ENCODE measurements around the gene SNX20. TPM values are rescaled to one million over a fixed set of nuclear protein-coding genes. Genes with fewer than 3 reads are reported as not detected.

Gene SNX20
- total RNA-seq, 2 experiments from 2014 or later, result 94.7 to 97.7 TPM

DNA sequence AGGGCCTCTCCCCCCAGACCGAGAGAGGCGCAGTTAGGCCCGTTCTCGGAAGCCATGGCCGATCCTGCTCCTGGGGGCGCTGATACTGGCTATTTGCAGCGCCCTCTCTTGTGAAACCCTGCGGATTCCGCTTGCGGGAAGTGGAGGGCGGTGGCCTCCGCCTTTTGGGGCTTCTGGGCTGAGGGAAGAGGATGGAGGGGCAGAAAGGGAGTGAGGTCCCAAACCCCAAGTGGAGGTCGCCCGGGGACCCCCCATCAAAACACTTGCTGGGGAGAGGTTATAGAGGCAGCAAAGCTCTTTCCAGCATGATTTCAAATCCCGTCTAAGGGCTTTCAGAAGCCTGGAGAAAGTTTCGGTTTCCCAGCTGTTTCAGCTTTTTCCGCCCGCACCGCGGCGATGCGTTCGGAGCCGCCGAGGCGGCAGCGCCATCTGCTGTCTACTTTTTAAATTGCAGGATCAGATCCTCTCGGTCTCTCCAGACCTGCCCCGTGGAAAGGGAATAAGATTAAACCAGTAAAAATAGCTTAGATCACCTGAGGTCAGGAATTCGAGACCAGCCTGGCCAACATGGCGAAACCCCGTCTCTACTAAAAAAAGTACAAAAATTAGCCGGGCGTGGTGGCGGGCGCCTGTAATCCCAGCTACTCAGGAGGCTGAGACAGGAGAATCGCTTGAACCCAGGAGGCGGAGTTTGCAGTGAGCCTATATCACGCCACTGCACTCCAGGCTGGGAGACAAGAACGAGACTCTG is 15.8 kb downstream of the SNX20 start:
- H3K27me3 Mint-ChIP-seq, result no peaks in the 10 kb centered on the region
- ChIA-PET CTCF (interaction anchor here (0.6 to 17.4 kb wide), 68 partner anchors 11 to 645 kb away, joined by 3 to 288 read pairs (median 5); partner anchors contain the start of genes BRD7, CNEP1R1, CYLD and HEATR3), POLR2A (interaction anchor here (1.2 to 12.4 kb wide), 12 partner anchors 8 to 640 kb away, joined by 3 to 180 read pairs (median 6); partner anchors contain the start of genes CNEP1R1, CYLD and SNX20)
- peaks cover 37% of the 10 kb centered on the region for H3K36me3 Mint-ChIP-seq (ENCODE audit: low read depth)
- peaks cover 5% of the 10 kb centered on the region for H3K9me3 Mint-ChIP-seq
- DNase-seq, result peak; percentile 88
- peak overlapping the region; percentile 94 for H3K27ac Mint-ChIP-seq
- peaks cover 47% of the 10 kb centered on the region for H3K4me1 Mint-ChIP-seq
- H3K4me3 Mint-ChIP-seq, result peak overlapping the region; percentile 57

DNA sequence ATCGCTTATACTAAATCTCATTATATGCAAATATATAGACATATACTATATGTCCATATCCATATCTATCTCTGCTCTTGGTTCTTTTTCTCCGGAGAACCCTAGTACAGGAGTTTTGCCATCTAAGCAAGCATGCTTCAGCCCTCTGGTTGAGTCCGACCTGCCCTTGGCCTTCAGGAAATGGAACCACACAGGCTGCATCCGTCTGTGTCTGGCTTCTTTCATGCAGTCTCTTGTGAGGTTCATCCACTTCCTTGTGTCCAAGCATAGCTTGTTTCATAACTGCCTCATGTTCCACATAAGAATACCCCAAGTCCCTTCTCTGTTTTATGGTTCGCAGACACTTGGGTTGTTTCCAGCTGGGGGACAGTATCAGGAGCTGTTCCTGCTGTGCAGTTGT is 16.8 kb downstream of the SNX20 start:
- H3K36me3 Mint-ChIP-seq (ENCODE audit: low read depth), result peaks cover 29% of the 10 kb centered on the region
- ChIA-PET CTCF (interaction anchor here (0.6 to 17.4 kb wide), 12 partner anchors 16 to 810 kb away, joined by 3 to 288 read pairs (median 8); partner anchors contain the start of genes CNEP1R1 and SNX20), POLR2A (interaction anchor here (1.3 to 12.4 kb wide), 5 partner anchors 9 to 639 kb away, joined by 3 to 180 read pairs (median 5); partner anchors contain the start of genes CNEP1R1, CYLD and SNX20)
- no peak for DNase-seq
- no peak overlapping the region for H3K4me3 Mint-ChIP-seq
- peaks cover 5% of the 10 kb centered on the region for H3K9me3 Mint-ChIP-seq
- no peaks in the 10 kb centered on the region for H3K27me3 Mint-ChIP-seq
- H3K27ac Mint-ChIP-seq, result peak overlapping the region; percentile 94
- peaks cover 47% of the 10 kb centered on the region for H3K4me1 Mint-ChIP-seq

DNA sequence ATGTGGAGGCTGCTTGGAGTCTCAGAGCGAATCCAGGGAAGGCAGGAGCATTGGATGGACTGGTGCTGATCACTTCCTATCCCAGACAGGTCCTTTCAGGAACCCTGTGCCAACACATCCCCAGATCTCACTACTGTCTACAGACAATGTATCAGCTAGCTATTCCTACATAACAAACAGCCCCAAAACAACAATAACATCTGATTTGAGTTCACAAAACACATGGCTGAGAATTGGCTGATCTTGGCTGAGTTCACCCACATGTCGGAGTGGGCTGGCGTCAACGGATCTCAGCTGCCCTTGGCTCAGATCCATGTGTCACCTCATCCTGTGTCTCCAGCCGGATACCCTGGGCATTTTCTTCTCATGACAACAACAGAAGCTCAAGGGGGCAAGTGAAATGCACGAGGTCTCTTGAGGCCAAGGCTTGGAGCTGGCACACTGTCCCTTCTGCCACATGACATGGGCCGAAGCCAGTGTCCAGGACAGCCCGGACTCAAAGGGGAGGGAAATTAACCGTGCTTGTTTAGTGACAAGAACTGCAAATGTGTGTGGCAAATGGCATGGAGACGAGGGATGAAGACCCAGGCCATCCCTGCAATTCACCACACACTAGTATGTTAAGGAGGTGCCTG is 18.7 kb downstream of the SNX20 start:
- H3K4me3 Mint-ChIP-seq, result no peak overlapping the region
- ChIA-PET CTCF (interaction anchor here (1.1 to 17.4 kb wide), 6 partner anchors 9 to 637 kb away, joined by 3 to 288 read pairs (median 4); partner anchors contain the start of genes CNEP1R1 and SNX20), POLR2A (interaction anchor here (0.8 to 1.3 kb wide), 2 partner anchors 23 to 637 kb away, joined by 3 to 5 read pairs; partner anchors contain the start of gene CNEP1R1)
- no peak overlapping the region for H3K27ac Mint-ChIP-seq
- H3K9me3 Mint-ChIP-seq, result peaks cover 5% of the 10 kb centered on the region
- peaks cover 33% of the 10 kb centered on the region for H3K4me1 Mint-ChIP-seq
- no peak for DNase-seq
- H3K27me3 Mint-ChIP-seq, result no peaks in the 10 kb centered on the region
- H3K36me3 Mint-ChIP-seq (ENCODE audit: low read depth), result peaks cover 13% of the 10 kb centered on the region

DNA sequence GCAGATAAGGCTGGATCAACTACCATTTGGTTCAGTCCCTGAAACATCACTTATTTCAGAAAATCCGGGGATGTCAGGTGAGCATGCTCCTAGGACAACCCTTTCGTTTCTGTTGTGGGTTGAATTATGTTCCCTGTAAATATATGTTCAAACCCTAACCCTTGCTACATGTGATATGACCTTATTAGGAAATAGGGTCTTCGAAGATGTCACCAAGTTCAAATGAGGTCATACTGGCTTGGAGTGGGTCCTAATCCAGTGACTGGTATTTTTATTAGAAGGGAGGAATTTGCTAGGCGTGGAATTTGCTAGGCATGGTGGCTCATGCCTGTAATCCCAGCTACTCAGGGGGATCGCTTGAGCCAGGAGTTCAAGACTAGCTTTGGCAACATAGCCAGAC is 21.3 kb downstream of the SNX20 start:
- Mint-ChIP-seq H3K4me1 (peaks cover 8% of the 10 kb centered on the region), H3K9me3 (peaks cover 5% of the 10 kb centered on the region), H3K4me3 (no peak overlapping the region), H3K27me3 (no peaks in the 10 kb centered on the region), H3K27ac (no peak overlapping the region), H3K36me3 (ENCODE audit: low read depth) (peaks cover 10% of the 10 kb centered on the region)
- POLR2A ChIA-PET, result interaction anchor here (1.2 to 1.6 kb wide), 2 partner anchors 12 to 594 kb away, joined by 3 read pairs; partner anchors contain the start of gene HEATR3
- CTCF ChIA-PET, result interaction anchor here (1.0 to 17.4 kb wide), 3 partner anchors 12 to 304 kb away, joined by 3 to 288 read pairs (median 4); no protein-coding TSS in a partner anchor
- DNase-seq, result no peak

DNA sequence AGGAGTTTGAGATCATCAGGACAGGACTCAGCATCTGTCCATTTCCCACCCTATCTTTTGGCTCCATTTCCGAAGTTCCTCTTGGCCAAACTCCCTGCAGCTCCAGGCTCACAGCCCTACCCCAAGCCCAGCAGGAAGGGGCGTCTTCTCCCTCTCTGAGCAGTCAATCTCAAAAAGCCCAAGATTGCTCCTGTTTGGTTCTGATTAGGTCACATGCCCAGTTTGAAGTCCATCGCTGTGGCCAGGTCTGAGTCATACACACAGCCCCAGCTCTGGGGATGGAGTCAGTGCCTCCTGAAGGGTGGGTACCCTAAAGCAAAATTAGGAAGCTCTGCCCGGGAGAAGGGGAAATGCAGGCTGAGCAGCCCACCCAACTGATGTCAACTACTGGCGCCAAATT is 23.9 kb downstream of the SNX20 start:
- Mint-ChIP-seq H3K27ac (no peak overlapping the region), H3K9me3 (peaks cover 2% of the 10 kb centered on the region), H3K4me1 (peaks cover 2% of the 10 kb centered on the region), H3K36me3 (ENCODE audit: low read depth) (no peaks in the 10 kb centered on the region), H3K4me3 (no peak overlapping the region), H3K27me3 (no peaks in the 10 kb centered on the region)
- no peak for DNase-seq
- ChIA-PET CTCF (no interaction called here), POLR2A (no interaction called here)

DNA sequence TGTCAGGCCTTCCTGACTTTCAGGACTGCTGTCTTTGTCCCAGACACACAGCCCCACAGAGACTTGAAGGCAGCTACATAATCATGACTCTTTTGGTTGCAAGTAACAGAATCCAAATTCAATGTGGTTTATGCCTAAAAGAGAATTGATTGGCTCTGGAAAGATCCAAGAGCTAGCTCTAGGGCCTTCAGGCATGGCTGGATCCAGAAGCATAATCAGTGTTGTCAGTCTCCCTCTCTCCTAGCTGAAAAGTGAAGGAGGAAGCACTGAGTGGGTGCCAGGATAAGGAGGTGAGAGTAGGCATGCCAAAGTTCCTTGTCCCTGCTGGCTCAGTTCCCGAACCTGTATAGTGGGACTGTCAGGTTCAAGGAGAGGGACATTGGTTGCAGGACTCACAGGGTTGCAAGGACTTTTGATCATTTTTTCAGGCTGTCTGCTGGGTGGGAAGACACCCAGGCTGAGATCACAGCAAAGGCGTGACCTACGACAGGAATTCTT is 25.5 kb downstream of the SNX20 start:
- peaks cover 2% of the 10 kb centered on the region for H3K4me1 Mint-ChIP-seq
- H3K36me3 Mint-ChIP-seq (ENCODE audit: low read depth), result no peaks in the 10 kb centered on the region
- H3K4me3 Mint-ChIP-seq, result no peak overlapping the region
- CTCF ChIA-PET, result interaction anchor here (2.7 kb wide), 1 partner anchor 10 kb away, joined by 17 read pairs; no protein-coding TSS in a partner anchor
- peaks cover 2% of the 10 kb centered on the region for H3K9me3 Mint-ChIP-seq
- DNase-seq, result no peak
- no peaks in the 10 kb centered on the region for H3K27me3 Mint-ChIP-seq
- H3K27ac Mint-ChIP-seq, result no peak overlapping the region
- POLR2A ChIA-PET, result interaction anchor here (1.2 kb wide), 1 partner anchor 10 kb away, joined by 5 read pairs; no protein-coding TSS in a partner anchor

DNA sequence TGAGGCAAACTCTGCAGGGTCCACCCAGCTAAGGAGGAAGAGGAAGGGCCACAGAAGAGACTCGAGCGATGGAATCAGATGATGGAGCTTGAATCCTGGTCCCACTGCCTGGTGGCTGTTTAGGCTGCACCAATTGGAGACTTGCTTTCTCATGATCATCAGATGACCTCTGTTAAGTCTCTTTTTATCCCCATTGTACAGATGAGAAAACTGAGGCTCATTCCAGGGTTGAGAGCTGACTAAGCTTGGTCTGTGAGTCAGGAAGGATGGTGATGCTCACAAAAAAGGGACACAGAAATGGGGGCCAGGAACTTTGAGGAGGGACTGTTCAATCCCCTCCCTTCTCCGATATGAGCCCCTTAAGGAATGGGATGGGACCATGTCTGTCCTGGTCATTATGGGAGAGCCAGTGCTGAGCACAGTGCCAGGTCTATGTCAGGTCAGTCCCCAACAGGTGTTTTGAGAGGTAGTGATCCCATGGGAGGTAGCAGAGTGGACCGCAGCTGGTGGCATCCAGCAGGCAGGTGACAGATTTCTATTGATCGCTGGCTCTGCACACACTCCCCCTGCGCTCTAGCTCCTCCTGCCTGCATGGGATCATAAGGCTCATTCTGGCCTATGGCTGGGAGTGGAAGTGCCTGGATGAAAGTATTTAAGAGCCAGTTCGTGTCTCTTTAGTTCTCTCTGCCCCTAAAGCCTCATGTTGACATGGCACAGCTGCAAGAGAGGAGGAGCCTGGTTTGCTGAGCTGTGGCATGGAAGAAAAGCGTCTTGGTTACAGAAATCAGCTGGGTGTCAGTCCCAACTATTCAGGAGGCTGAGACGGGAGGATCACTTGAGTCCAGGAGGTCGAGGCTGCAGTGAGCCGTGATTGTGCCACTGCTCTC is 27.2 kb downstream of the SNX20 start:
- Mint-ChIP-seq H3K27ac (no peak overlapping the region), H3K4me1 (no peaks in the 10 kb centered on the region)
- no peak for DNase-seq

DNA sequence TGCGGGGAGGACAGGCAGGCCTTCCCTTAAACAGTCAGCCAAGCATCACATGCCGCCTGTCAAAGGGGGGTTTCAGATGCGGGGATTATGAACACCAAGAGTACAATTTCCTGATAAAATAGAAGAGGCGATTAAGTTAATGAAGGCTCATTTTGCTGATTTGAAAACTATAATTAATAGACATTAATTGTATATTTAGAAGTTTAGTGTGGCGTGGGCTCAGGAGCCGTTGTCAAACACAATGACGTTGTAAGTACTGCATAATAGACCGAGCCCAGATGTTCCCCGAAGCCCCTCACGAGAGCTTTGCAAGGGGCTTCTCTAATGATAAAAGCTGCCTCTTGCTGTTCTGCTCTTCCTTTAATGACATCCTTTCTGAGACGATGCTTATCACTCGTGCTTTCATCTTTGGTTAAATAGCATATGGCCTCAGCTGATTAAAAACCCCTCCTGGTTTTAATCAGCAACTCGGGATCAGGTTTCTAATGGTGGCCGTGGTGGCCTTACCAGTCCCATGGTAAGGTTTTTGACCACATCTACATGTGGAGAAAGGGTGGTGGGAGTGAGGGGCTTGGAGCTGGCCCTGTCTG is 28.2 kb downstream of the SNX20 start:
- POLR2A ChIA-PET, result interaction anchor here (1.3 kb wide), 1 partner anchor 12 kb away, joined by 4 read pairs; no protein-coding TSS in a partner anchor
- H3K36me3 Mint-ChIP-seq (ENCODE audit: low read depth), result no peaks in the 10 kb centered on the region

More for the DNA sequence above, 27.2 kb downstream of the SNX20 start:
- Mint-ChIP-seq H3K27me3 (no peaks in the 10 kb centered on the region), H3K9me3 (peaks cover 2% of the 10 kb centered on the region), H3K4me3 (no peak overlapping the region), H3K36me3 (ENCODE audit: low read depth) (no peaks in the 10 kb centered on the region)
- CTCF ChIA-PET, result interaction anchor here (2.6 to 2.7 kb wide), 2 partner anchors 12 to 152 kb away, joined by 9 to 17 read pairs; no protein-coding TSS in a partner anchor
- POLR2A ChIA-PET, result interaction anchor here (1.3 kb wide), 1 partner anchor 11 kb away, joined by 4 read pairs; no protein-coding TSS in a partner anchor

DNA sequence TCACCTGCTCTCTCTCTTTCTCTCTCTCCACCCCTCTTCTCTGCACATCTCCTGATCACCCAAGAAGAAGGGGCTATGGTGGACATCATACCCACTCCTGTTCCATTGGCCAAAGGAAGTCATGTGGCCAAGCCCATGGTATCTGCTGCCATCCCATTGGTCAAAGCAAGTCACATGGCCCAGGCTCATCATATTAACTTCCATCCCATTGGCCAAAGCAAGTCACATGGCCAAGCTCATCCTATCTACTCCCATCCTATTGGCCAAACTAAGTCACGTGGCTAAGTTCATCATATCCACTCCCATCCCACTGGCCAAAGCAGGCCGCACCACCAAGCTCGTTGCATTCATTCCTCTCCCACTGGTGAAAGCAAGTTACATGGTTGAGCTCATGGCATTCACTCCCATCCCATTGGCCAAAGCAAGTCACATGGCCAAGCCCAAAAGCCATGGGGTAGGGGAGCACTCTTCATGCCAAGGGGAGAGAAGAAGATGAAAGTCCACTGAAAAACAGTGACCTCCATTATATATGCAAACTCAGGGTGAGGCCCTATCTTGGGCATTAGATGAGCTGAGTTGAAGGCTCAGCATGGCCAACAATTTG is 29.2 kb downstream of the SNX20 start:
- DNase-seq, result no peak
- H3K4me1 Mint-ChIP-seq, result no peaks in the 10 kb centered on the region
- POLR2A ChIA-PET, result no interaction called here
- H3K9me3 Mint-ChIP-seq, result peaks cover 2% of the 10 kb centered on the region
- CTCF ChIA-PET, result interaction anchor here (1.0 to 2.6 kb wide), 2 partner anchors 13 to 154 kb away, joined by 7 to 9 read pairs; no protein-coding TSS in a partner anchor
- H3K27ac Mint-ChIP-seq, result no peak overlapping the region
- no peaks in the 10 kb centered on the region for H3K36me3 Mint-ChIP-seq (ENCODE audit: low read depth)
- no peak overlapping the region for H3K4me3 Mint-ChIP-seq
- no peaks in the 10 kb centered on the region for H3K27me3 Mint-ChIP-seq

More for the DNA sequence above, 28.2 kb downstream of the SNX20 start:
- DNase-seq, result no peak
- H3K4me3 Mint-ChIP-seq, result no peak overlapping the region
- no peak overlapping the region for H3K27ac Mint-ChIP-seq
- peaks cover 2% of the 10 kb centered on the region for H3K9me3 Mint-ChIP-seq
- CTCF ChIA-PET, result interaction anchor here (2.6 to 2.7 kb wide), 2 partner anchors 13 to 153 kb away, joined by 9 to 17 read pairs; no protein-coding TSS in a partner anchor
- H3K27me3 Mint-ChIP-seq, result no peaks in the 10 kb centered on the region
- H3K4me1 Mint-ChIP-seq, result no peaks in the 10 kb centered on the region

DNA sequence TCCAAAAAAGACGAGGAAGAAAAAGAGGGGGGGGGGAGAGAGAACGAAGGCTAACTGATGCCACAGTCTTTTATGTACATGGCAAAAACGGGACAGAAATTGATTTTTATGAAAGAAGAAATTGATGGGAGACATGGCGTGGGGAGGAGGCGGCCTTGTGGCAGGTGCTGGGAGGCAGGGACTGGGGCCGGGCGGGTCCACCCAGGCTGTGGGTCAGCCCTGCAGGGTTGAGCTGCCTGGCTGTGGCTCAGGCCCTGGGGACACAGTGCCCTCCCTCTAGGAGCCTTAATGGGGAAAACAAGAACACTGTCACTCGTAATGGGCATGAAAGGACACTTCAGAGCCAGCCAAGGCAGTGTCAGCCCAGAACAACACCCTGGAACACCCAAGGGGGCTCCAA is 34.8 kb downstream of the SNX20 start:
- H3K27me3 Mint-ChIP-seq, result no peaks in the 10 kb centered on the region
- no peaks in the 10 kb centered on the region for H3K36me3 Mint-ChIP-seq (ENCODE audit: low read depth)
- CTCF ChIA-PET, result interaction anchor here (0.7 to 1.4 kb wide), 2 partner anchors 160 to 229 kb away, joined by 3 read pairs; no protein-coding TSS in a partner anchor
- H3K4me1 Mint-ChIP-seq, result no peaks in the 10 kb centered on the region
- no peaks in the 10 kb centered on the region for H3K9me3 Mint-ChIP-seq
- H3K4me3 Mint-ChIP-seq, result no peak overlapping the region
- H3K27ac Mint-ChIP-seq, result no peak overlapping the region
- no peak for DNase-seq
- POLR2A ChIA-PET, result no interaction called here

DNA sequence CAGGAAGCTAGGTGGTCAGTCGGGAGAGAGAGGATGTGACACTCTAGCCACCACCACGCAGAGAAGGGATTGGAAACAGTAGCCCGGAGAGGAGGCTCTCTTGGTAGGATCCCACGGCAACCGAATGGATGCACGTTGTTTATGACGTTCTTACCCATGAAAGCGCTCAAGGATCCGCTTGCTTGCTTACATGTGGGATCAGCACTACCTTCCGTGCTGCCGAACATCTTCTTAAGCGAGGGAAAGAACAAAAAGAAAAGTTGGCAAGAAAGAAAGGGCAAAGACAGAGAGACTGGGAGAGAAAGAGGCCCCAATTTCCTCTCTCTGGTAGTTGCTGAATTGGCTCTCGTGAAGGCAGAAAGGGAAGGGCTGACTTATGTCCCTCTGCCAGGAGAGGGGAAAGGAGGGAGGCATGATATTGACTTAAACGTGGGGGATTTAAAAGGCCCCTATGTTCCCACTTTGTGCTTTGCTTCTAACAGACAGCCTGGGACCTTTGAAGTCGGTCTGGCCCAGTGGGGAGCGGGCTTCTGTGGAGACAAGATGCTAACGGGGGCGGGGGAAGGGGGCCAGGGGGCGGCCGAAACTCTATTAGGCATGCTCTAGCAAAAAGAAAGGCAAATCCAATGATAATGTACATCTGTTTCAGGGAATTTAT is 35.4 kb downstream of the SNX20 start:
- no peaks in the 10 kb centered on the region for H3K27me3 Mint-ChIP-seq
- no peaks in the 10 kb centered on the region for H3K4me1 Mint-ChIP-seq
- no peak overlapping the region for H3K27ac Mint-ChIP-seq

More for the DNA sequence above, 35.4 kb downstream of the SNX20 start:
- no peak for DNase-seq
- no peaks in the 10 kb centered on the region for H3K9me3 Mint-ChIP-seq
- ChIA-PET POLR2A (no interaction called here), CTCF (interaction anchor here (0.7 to 1.4 kb wide), 6 partner anchors 20 to 435 kb away, joined by 3 to 4 read pairs (median 4); no protein-coding TSS in a partner anchor)
- no peak overlapping the region for H3K4me3 Mint-ChIP-seq
- no peaks in the 10 kb centered on the region for H3K36me3 Mint-ChIP-seq (ENCODE audit: low read depth)

Measured in activated CD4-positive, alpha-beta memory T cell treated with anti-CD3 and anti-CD28 coated beads, Interleukin-2, amount 10 ng/mL, durations not matched to agents 7 days and 5 days (primary cell).